Loucy (cell line): ENCODE data around the gene CDH26.

Experiments
- H2AFZ ChIP-seq: fragments of 200-600 bp; sonication (generic); 2 replicates; pipeline ENCODE4 v1.6.0; 2016; ENCODE audit warnings: antibody characterized with exemption, mild to moderate bottlenecking, low read length, moderate library complexity
- H3F3A ChIP-seq: fragments of 200-600 bp; 2 replicates; pipeline ENCODE4 v1.6.0; 2016; ENCODE audit warnings: antibody characterized with exemption, low read depth, mild to moderate bottlenecking
- H3K27me3 ChIP-seq: fragments of 200-600 bp; sonication (generic); 2 replicates; pipeline ENCODE4 v1.6.1; 2014; ENCODE audit warnings: low read length, mild to moderate bottlenecking; ENCODE audit not compliant: insufficient read depth, poor library complexity, severe bottlenecking
- H3K36me3 ChIP-seq: fragments of 200-600 bp; sonication (generic); 2 replicates; pipeline ENCODE4 v1.6.1; 2016; ENCODE audit warnings: low read length; ENCODE audit not compliant: insufficient read depth
- H3K4me1 ChIP-seq: fragments of 200-600 bp; sonication (generic); 2 replicates; pipeline ENCODE4 v1.5.1; 2014; ENCODE audit warnings: low read length, mild to moderate bottlenecking; ENCODE audit not compliant: insufficient read depth, poor library complexity, severe bottlenecking
- H3K4me2 ChIP-seq: fragments of 200-600 bp; sonication (generic); 2 replicates; pipeline ENCODE4 v1.6.0; 2014; ENCODE audit warnings: antibody characterized with exemption, low read length, low read depth, mild to moderate bottlenecking; ENCODE audit not compliant: poor library complexity, severe bottlenecking
- H3K4me3 ChIP-seq: fragments of 200-600 bp; sonication (generic); 2 replicates; pipeline ENCODE4 v1.5.1; 2014; ENCODE audit warnings: low read length, mild to moderate bottlenecking, mixed read lengths; ENCODE audit not compliant: poor library complexity, severe bottlenecking
- H3K79me2 ChIP-seq: fragments of 200-600 bp; sonication (generic); 2 replicates; pipeline ENCODE4 v1.6.1; 2014; ENCODE audit warnings: low read length; ENCODE audit not compliant: insufficient read depth
- H3K9ac ChIP-seq: fragments of 200-600 bp; sonication (generic); 2 replicates; pipeline ENCODE4 v1.6.0; 2014; ENCODE audit warnings: mild to moderate bottlenecking, low read depth, low read length, moderate library complexity; ENCODE audit not compliant: poor library complexity, severe bottlenecking
- H3K9me2 ChIP-seq: fragments of 200-600 bp; sonication (generic); replicated peaks from 2 replicates; pipeline ENCODE4 v1.6.1; 2016; ENCODE audit warnings: low read depth, low read length, mixed read lengths
- H3K9me3 ChIP-seq: fragments of 200-600 bp; sonication (generic); 2 replicates; pipeline ENCODE4 v1.6.1; 2014; ENCODE audit warnings: mild to moderate bottlenecking, antibody characterized with exemption, low read length, low read depth; ENCODE audit not compliant: insufficient read depth
- H4K20me1 ChIP-seq: fragments of 200-600 bp; sonication (generic); 2 replicates; pipeline ENCODE4 v1.6.0; 2014; ENCODE audit warnings: antibody characterized with exemption, low read length, mild to moderate bottlenecking; ENCODE audit not compliant: insufficient read depth, poor library complexity, severe bottlenecking
- CTCF ChIP-seq: fragments of 200-600 bp; sonication (generic); conservative IDR thresholded peaks from 2 replicates; pipeline ENCODE4 v1.5.1; 2014; ENCODE audit warnings: mild to moderate bottlenecking, antibody characterized with exemption, low read length
- EZH2phosphoT487 ChIP-seq: fragments of 200-600 bp; IDR thresholded peaks from 2 replicates; pipeline ENCODE4 v1.6.1; 2018; ENCODE audit warnings: antibody characterized with exemption, mild to moderate bottlenecking, moderate library complexity, borderline replicate concordance

The CDH26 gene

GRCh38 chr20:60055740-60056139 is 97.5 kb downstream of the CDH26 start:
- TF ChIP-seq EZH2phosphoT487, result no peak
- no peak for TF ChIP-seq CTCF
- Histone ChIP-seq H3K9me2 (no peaks in the 10 kb centered on the region), H2AFZ (0 out of 2 replicates have a peak overlapping the region, but pooled peaks have one; percentile 18), H3K4me3 (peak overlapping the region; percentile 90), H4K20me1 (no peaks in the 10 kb centered on the region), H3K36me3 (no peaks in the 10 kb centered on the region), H3K9ac (peak overlapping the region; percentile 99), H3K4me2 (peak overlapping the region; percentile 94), H3K27me3 (no peaks in the 10 kb centered on the region), H3F3A (peaks cover 3% of the 10 kb centered on the region), H3K79me2 (peaks cover 45% of the 10 kb centered on the region), H3K4me1 (peaks cover 49% of the 10 kb centered on the region), H3K9me3 (no peaks in the 10 kb centered on the region)

DNA sequence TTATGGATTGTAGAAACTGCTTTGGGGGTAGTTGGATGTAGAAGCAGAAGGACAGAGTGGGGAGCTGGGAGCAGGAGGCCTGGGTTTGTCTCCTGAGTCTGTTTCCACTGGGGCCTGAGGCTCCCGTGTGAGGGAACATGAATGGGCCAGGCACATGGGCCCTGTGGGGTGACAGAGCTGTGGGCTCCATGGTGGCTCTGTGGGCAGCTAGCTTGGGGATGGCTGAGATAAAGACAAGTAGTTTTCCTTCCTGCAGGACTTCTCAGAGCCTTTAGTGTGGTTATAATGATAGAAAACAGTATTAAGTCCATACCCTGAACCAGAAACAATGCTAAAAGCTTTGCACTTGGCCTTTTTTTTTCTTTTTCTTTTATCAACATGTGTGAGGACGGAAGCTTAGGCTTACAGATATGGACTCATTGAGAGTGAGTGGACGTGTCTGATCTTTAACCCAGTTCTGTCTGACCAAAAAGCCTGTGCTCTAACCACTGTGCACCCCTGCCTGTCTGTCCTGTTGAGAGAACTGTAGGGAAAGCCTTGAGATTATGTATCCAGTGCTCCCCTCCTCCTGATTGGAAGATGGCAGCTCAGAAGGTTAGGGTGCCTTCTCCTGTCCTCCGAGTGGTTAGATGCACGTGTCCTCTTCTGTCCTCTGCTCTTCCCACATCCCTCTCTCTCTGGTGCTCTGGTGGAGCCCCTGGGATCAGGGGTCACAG is 98.3 kb downstream of the CDH26 start:
- H2AFZ ChIP-seq, result 0 out of 2 replicates have a peak overlapping the region, but pooled peaks have one; percentile 18
- peaks cover 3% of the 10 kb centered on the region for H3F3A ChIP-seq
- peak overlapping the region; percentile 99 for H3K9ac ChIP-seq
- H3K4me2 ChIP-seq, result peak overlapping the region; percentile 94
- no peaks in the 10 kb centered on the region for H3K9me2 ChIP-seq
- peak overlapping the region; percentile 90 for H3K4me3 ChIP-seq
- H3K36me3 ChIP-seq, result no peaks in the 10 kb centered on the region
- H3K27me3 ChIP-seq, result no peaks in the 10 kb centered on the region
- H3K4me1 ChIP-seq, result peaks cover 56% of the 10 kb centered on the region
- H3K9me3 ChIP-seq, result no peaks in the 10 kb centered on the region
- H4K20me1 ChIP-seq, result no peaks in the 10 kb centered on the region
- peaks cover 54% of the 10 kb centered on the region for H3K79me2 ChIP-seq
- TF ChIP-seq CTCF, result no peak
- no peak for TF ChIP-seq EZH2phosphoT487

DNA sequence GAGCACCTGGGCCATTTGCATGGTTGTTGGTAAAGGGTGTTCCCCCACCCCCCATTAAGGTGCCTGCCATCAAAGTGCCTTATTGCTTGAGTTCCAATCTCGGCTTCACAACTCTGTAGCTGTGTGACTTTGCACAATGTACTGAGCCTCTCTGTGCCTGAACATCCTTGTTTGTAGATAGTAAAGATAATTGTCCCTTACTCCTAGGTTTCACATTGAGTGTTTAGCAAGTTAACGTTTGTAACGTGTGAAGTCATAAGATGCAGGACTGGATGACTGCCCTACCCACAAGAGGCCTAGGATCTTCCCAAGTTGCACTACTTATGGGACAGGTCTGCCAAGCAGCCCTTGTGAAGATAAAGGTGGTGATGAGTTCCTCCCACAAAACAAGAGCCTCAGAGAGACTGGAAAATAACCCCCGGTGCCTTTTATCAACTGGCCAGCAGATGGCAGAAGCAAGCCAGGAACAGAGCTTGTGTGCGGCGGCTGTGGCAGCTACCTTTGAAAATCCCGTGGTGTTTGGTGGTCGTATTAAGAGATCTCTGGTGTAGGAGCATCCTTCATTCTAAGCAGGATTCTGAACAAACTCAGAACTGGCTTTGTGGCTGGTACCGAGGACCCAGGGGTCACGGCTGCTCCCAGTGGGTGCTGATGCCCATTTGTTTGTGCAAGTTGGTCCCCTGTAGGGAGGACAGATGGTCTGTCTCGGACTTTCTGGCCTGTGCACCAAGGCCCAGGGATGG is 99.1 kb downstream of the CDH26 start:
- Histone ChIP-seq H4K20me1 (no peaks in the 10 kb centered on the region), H3K4me1 (peaks cover 64% of the 10 kb centered on the region), H3F3A (peaks cover 3% of the 10 kb centered on the region), H3K9me3 (no peaks in the 10 kb centered on the region), H3K9ac (peak overlapping the region; percentile 99), H3K4me3 (peak overlapping the region; percentile 90), H3K79me2 (peaks cover 61% of the 10 kb centered on the region), H3K27me3 (no peaks in the 10 kb centered on the region), H3K36me3 (no peaks in the 10 kb centered on the region), H3K9me2 (no peaks in the 10 kb centered on the region), H2AFZ (no peak overlapping the region), H3K4me2 (peak overlapping the region; percentile 94)
- TF ChIP-seq CTCF (peak; percentile 89), EZH2phosphoT487 (no peak)
